Activated naive CD4-positive, alpha-beta T cell treated with anti-CD3 and anti-CD28 coated beads, Interleukin-2, amount 50 U/mL, for 16 hours (primary cell): Measurements from ENCODE around the gene TGM5.
"Not testable (repeated sequence)": the region's sequence is repeated elsewhere in the genome, so short reads cannot be mapped to it uniquely, and the experiment has no call there.

Experiments used
- DNase-seq: peaks from one replicate; pipeline ENCODE4 v3.0.0-alpha.2; 2020

Gene TGM5

GRCh38 chr15:43266834-43267233 is at the start of gene TGM5:
Gene TGM5 (minus strand): TSS chr15:43266928. CDS start chr15:43266849, 79 bp downstream.
- DNase-seq, result no peak

GRCh38 chr15:43314171-43314570 is 47.4 kb upstream of the TGM5 start:
- DNase-seq, result no peak

- DNase-seq, result no peak
Observed at GRCh38 chr15:43312378-43312777, 45.6 kb upstream of the TGM5 start.

GRCh38 chr15:43302205-43302817 is 35.6 kb upstream of the TGM5 start, which contains the start of gene TGM7:
Gene TGM7 (minus strand): TSS chr15:43302255.
- DNase-seq, result no peak

- DNase-seq, result no peak
Observed at GRCh38 chr15:43299884-43300283, 33.2 kb upstream of the TGM5 start.

GRCh38 chr15:43299411-43299810 is 32.7 kb upstream of the TGM5 start:
- no peak for DNase-seq

GRCh38 chr15:43294091-43294706 is 27.5 kb upstream of the TGM5 start:
- DNase-seq, result no peak

GRCh38 chr15:43293432-43293831 is 26.7 kb upstream of the TGM5 start:
- DNase-seq, result peak; percentile 14

- DNase-seq, result no peak
Observed at GRCh38 chr15:43292375-43293078, 25.8 kb upstream of the TGM5 start.

GRCh38 chr15:43289656-43290055 is 22.9 kb upstream of the TGM5 start:
- not testable (repeated sequence) for DNase-seq

- DNase-seq, result no peak
Observed at GRCh38 chr15:43287254-43287653, 20.5 kb upstream of the TGM5 start.

GRCh38 chr15:43286074-43286473 is 19.3 kb upstream of the TGM5 start:
- DNase-seq, result no peak

- DNase-seq, result peak; percentile 42
Observed at GRCh38 chr15:43285609-43286037, 18.9 kb upstream of the TGM5 start.

- DNase-seq, result no peak
Observed at GRCh38 chr15:43283526-43283925, 16.8 kb upstream of the TGM5 start.

GRCh38 chr15:43281926-43282602 is 15.3 kb upstream of the TGM5 start:
- DNase-seq, result no peak

GRCh38 chr15:43280996-43281395 is 14.3 kb upstream of the TGM5 start:
- DNase-seq, result no peak

GRCh38 chr15:43279496-43279895 is 12.8 kb upstream of the TGM5 start:
- no peak for DNase-seq

GRCh38 chr15:43278869-43279268 is 12.1 kb upstream of the TGM5 start:
- no peak for DNase-seq

GRCh38 chr15:43277901-43278300 is 11.2 kb upstream of the TGM5 start:
- no peak for DNase-seq

GRCh38 chr15:43277231-43277823 is 10.6 kb upstream of the TGM5 start:
- DNase-seq, result no peak

- DNase-seq, result no peak
Observed at GRCh38 chr15:43276563-43277200, 10.0 kb upstream of the TGM5 start.

GRCh38 chr15:43275740-43276562 is 9.2 kb upstream of the TGM5 start:
- DNase-seq, result no peak
